GM12891 (cell line): ENCODE data around the gene TUBA1A.

Source experiments
- POLR2A ChIP-seq: IDR thresholded peaks from 2 replicates; pipeline ENCODE4 v1.6.1; 2011; ENCODE audit warnings: low read depth, low read length, control low read depth
- POLR2AphosphoS5 ChIP-seq: IDR thresholded peaks from 2 replicates; pipeline ENCODE4 v1.6.1; 2011; ENCODE audit warnings: low read depth, low read length, control low read depth
- POU2F2 ChIP-seq: IDR thresholded peaks from 2 replicates; pipeline ENCODE4 v1.6.1; 2011; ENCODE audit warnings: low read depth, mild to moderate bottlenecking, control low read depth, low read length, moderate library complexity
- SPI1 ChIP-seq: IDR thresholded peaks from 2 replicates; pipeline ENCODE4 v1.6.1; 2011; ENCODE audit warnings: low read depth, low read length, control low read depth
- TAF1 ChIP-seq: IDR thresholded peaks from 2 replicates; pipeline ENCODE4 v1.6.1; 2011; ENCODE audit warnings: low read depth, low read length, control low read depth

GRCh38 chr12:49197256-49197655 lies 8.4 kb upstream of the TUBA1A start:
- TF ChIP-seq POLR2A (no peak), POLR2AphosphoS5 (no peak), SPI1 (no peak), TAF1 (no peak), POU2F2 (no peak)
